Measurements from ENCODE around the gene CLEC10A. TPM values are rescaled to one million over a fixed set of nuclear protein-coding genes. Genes with fewer than 3 reads are reported as not detected.

CLEC10A gene
- total RNA-seq, 1 donor from 2014 or later, result 7.7 TPM

DNA sequence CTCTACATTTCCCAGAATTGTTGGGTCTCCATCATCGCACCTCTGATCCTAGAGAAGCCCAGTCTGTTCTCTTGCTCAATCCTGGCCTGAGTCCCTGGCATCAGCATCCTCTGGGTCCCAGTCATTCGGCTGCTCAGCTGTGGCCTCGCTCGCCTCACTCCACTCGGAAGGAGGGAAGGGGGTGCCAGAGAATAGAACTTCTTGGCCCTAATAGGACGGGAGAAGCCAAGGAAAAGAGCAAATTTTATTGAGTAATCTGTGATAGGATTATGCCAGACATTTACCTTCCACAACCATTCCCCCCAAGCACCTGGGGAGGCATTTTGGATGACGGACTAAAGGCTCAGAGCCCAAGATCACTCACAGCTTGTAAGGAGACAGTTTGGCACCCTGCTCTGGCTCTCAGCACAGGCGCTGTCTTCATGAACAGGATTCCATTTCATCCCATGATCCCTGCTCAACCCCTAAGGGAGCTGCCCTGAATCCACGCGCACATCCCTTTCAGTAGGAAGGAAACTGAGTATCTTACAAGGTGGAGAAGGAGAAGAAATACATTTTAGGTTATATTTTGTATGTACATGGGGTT lies 498 bp upstream of the CLEC10A start:
- H3K36me3 ChIP-seq, result no peaks in the 10 kb centered on the region
- peak overlapping the region; percentile 21 for H3K4me3 ChIP-seq
- peaks cover 14% of the 10 kb centered on the region for H3K4me1 ChIP-seq
- peak; percentile 33 for DNase-seq
- ATAC-seq, result peak; percentile 35 to 71
- H3K9me3 ChIP-seq, result no peaks in the 10 kb centered on the region
- TF ChIP-seq, protein P1, sequence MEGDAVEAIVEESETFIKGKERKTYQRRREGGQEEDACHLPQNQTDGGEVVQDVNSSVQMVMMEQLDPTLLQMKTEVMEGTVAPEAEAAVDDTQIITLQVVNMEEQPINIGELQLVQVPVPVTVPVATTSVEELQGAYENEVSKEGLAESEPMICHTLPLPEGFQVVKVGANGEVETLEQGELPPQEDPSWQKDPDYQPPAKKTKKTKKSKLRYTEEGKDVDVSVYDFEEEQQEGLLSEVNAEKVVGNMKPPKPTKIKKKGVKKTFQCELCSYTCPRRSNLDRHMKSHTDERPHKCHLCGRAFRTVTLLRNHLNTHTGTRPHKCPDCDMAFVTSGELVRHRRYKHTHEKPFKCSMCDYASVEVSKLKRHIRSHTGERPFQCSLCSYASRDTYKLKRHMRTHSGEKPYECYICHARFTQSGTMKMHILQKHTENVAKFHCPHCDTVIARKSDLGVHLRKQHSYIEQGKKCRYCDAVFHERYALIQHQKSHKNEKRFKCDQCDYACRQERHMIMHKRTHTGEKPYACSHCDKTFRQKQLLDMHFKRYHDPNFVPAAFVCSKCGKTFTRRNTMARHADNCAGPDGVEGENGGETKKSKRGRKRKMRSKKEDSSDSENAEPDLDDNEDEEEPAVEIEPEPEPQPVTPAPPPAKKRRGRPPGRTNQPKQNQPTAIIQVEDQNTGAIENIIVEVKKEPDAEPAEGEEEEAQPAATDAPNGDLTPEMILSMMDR (IDR thresholded peaks at IDR 0.05), result no peak
- peak overlapping the region; percentile 46 for H3K27ac ChIP-seq
- no peaks in the 10 kb centered on the region for H3K27me3 ChIP-seq (ENCODE audit: low read depth)
- intact Hi-C loops (cut with DNase I), result no loop called here

DNA sequence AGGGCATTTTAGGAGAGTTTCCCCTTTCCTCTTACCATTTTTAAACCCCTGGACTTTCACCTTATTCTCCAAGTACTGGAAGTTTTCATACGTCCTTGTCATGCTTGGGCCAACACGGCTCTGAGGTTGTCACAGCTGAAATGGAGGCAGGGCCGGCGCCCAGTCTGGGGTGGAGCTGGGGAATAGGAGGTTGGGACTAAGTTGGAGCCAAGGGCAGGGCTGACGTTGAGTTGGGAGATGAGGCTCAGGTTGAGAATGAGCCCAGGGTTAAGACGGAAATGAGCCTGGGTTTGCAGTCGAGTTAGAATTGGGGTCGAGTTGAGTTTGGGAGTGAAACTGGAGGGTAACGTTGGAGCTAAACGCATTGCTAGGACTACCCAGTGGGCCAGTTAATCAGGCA lies 1.3 kb downstream of the CLEC10A start:
- TF ChIP-seq, protein P1 (IDR thresholded peaks at IDR 0.05), result no peak
- Histone ChIP-seq H3K27ac (no peak overlapping the region), H3K9me3 (no peaks in the 10 kb centered on the region), H3K4me3 (no peak overlapping the region), H3K4me1 (peaks cover 14% of the 10 kb centered on the region), H3K27me3 (ENCODE audit: low read depth) (no peaks in the 10 kb centered on the region), H3K36me3 (no peaks in the 10 kb centered on the region)
- DNase-seq, result no peak
- intact Hi-C loops (cut with DNase I), result no loop called here
- ATAC-seq, result no peak

DNA sequence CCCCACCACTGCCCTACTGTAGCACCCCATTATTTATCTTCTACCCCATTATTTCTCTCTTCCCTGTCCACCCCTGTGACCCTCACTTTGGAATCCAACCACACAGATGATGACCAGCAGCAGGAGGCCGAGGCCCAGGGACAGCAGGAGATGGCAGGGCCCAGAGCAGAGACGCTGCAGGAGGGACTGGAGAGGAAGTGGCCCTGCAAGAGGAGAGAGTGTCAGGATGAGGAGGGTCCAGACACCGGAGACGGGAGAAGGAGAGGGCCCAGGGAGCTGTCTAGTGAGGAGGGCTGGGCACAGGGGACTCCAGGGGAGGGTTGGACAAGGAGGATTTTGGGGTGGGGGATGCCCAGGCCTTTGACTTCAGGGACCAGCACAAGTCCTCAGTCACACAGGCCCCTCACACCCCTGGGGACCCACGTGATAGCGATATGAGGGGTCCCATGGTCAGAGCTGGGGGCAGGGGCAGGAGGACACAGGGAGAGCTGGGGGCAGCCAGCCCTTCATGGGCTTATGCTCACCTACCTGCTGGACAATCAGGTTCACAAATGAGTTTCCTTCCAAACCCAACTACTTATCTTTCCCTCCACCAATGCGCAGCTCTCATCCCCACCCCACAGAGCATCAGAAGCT lies 2.0 kb downstream of the CLEC10A start:
- Histone ChIP-seq H3K4me1 (peaks cover 14% of the 10 kb centered on the region), H3K9me3 (no peaks in the 10 kb centered on the region), H3K4me3 (no peak overlapping the region), H3K36me3 (no peaks in the 10 kb centered on the region), H3K27ac (no peak overlapping the region), H3K27me3 (ENCODE audit: low read depth) (no peaks in the 10 kb centered on the region)
- TF ChIP-seq, protein P1 (IDR thresholded peaks at IDR 0.05), result no peak
- ATAC-seq, result no peak
- no peak for DNase-seq
- intact Hi-C loops (cut with DNase I), result no loop called here

DNA sequence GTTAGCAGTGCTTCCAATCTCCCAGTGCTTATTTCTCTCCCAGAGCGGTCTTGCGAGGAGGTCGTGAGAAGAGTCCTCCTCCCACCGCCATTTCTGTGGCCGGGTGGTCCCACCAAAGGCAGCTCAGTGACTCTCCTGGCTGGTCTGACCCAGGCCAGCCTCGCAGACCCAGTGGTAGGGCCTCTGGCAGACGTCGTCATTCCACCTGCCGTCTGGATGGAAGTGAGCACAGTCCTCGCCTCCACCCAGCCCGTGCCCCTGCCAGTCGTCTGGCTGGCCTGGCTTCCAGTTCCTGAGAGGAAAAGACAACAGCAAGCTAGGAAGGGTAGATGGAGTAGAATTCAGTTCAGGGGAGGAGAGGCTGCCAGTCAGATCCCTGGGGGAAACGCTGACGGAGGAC lies 5.1 kb downstream of the CLEC10A start:
- TF ChIP-seq, protein P1 (IDR thresholded peaks at IDR 0.05), result no peak
- Histone ChIP-seq H3K4me1 (peaks cover 4% of the 10 kb centered on the region), H3K9me3 (no peaks in the 10 kb centered on the region), H3K4me3 (no peak overlapping the region), H3K27ac (no peak overlapping the region), H3K36me3 (no peaks in the 10 kb centered on the region), H3K27me3 (ENCODE audit: low read depth) (no peaks in the 10 kb centered on the region)
- DNase-seq (no peak), ATAC-seq (no peak)
- intact Hi-C loops (cut with DNase I), result no loop called here

DNA sequence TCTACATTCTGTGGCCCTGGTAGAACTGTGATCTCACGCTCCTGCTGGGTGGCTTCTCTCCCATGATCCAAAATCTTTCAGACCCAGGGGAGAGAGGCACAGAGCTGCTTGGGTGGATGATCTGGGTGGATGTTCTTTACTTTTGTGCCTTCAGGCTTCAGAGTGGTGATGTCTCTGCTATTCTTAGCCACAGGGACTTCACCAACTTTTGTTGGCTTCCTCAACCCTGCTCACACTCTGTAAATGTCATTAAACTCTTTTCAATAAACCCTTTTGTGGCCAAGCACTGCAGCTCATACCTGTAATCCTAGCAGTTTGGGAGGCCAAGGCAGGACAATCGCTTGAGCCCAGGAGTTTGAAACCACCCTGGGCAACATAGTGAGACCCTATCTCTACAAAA lies 7.6 kb downstream of the CLEC10A start:
- intact Hi-C loops (cut with DNase I), result no loop called here
- Histone ChIP-seq H3K27me3 (ENCODE audit: low read depth) (no peaks in the 10 kb centered on the region), H3K36me3 (no peaks in the 10 kb centered on the region), H3K4me1 (no peaks in the 10 kb centered on the region), H3K9me3 (peaks cover 5% of the 10 kb centered on the region), H3K4me3 (no peak overlapping the region), H3K27ac (no peak overlapping the region)
- no peak for ATAC-seq
- DNase-seq, result no peak
- TF ChIP-seq, protein P1 (IDR thresholded peaks at IDR 0.05), result no peak
